GM12878 (cell line): Measurements from ENCODE around the gene CDC6. TPM values are rescaled to one million over a fixed set of nuclear protein-coding genes. Genes with fewer than 3 reads are reported as not detected.

Experiments
- ATAC-seq: fragments of 200-7000 bp; cut with Tn5 transposase; 3 replicates; pipeline ENCODE4 v1.9.1; 2020; ENCODE audit warnings: mild to moderate bottlenecking, moderate library complexity
- BruUV-seq: library from RNA; stranded (reverse); fragments of 400-500 nt; replicated peaks from 2 replicates; lab custom pipeline; 2021; lab: Mats Ljungman, UMichigan
- CTCF ChIA-PET: fragments of 300-600 bp; sonication (Branson Sonifier 250); formaldehyde crosslinking; extraction: SDS; loops from one replicate; lab custom pipeline; 2021; ENCODE audit warnings: inconsistent platforms; lab: Yijun Ruan, JAX
- POLR2A ChIA-PET: fragments of 350-600 bp; formaldehyde crosslinking; extraction: SDS; loops from one replicate; lab custom pipeline; 2021; ENCODE audit warnings: inconsistent platforms; lab: Charles Lee
- RAD21 ChIA-PET: fragments of 300-600 bp; sonication (Branson Sonifier 250); formaldehyde crosslinking; loops from one replicate; lab custom pipeline; 2023; ENCODE audit warnings: antibody characterized with exemption; ENCODE audit not compliant: unreplicated experiment; lab: Charles Lee
- SMC1A ChIA-PET: fragments of 300-600 bp; sonication (Branson Sonifier 250); formaldehyde crosslinking; loops from one replicate; lab custom pipeline; 2023; ENCODE audit not compliant: unreplicated experiment, uncharacterized antibody; lab: Charles Lee
- DNase-seq: peaks from one replicate; pipeline ENCODE4 v3.0.0-alpha.2; 2011; ENCODE audit warnings: low read depth, low spot score
- FAIRE-seq: peaks from 3 replicates; lab custom pipeline; 2011; peaks lifted over from hg19 to GRCh38; lab: Jason Lieb, UNC
- H2AFZ ChIP-seq: 2 replicates; pipeline ENCODE4 v1.6.0; 2011; ENCODE audit warnings: low read depth, low read length, control low read depth; ENCODE audit not compliant: control insufficient read depth
- H3K27ac ChIP-seq: 2 replicates; pipeline ENCODE4 v1.5.1; 2011; ENCODE audit warnings: control low read depth; ENCODE audit not compliant: control insufficient read depth, insufficient read depth
- H3K27me3 ChIP-seq, 2 experiments: replicated peaks in 1 of 2; 2 replicates each; pipeline versions ENCODE4 v1.6.0 to v1.6.1; 2011; ENCODE audit warnings: low read length in 1 of 2; ENCODE audit not compliant: control insufficient read depth in 2 of 2, insufficient read depth in 2 of 2
- H3K36me3 ChIP-seq, 2 experiments: 2 replicates each; pipeline ENCODE4 v1.5.1; 2011; ENCODE audit warnings: low read length in 1 of 2; ENCODE audit not compliant: control insufficient read depth in 2 of 2, insufficient read depth in 2 of 2
- H3K4me1 ChIP-seq: 2 replicates; pipeline ENCODE4 v1.6.1; 2011; ENCODE audit warnings: mild to moderate bottlenecking, low read length, moderate library complexity, mixed read lengths; ENCODE audit not compliant: control insufficient read depth, insufficient read depth
- H3K4me2 ChIP-seq: 2 replicates; pipeline ENCODE4 v1.6.0; 2011; ENCODE audit warnings: control low read depth; ENCODE audit not compliant: control insufficient read depth, insufficient read depth
- H3K4me3 ChIP-seq: fragments of 200-600 bp; sonication (generic); 2 replicates; pipeline ENCODE4 v1.5.1; 2016
- H3K79me2 ChIP-seq: 2 replicates; pipeline ENCODE4 v1.6.0; 2011; ENCODE audit warnings: low read length; ENCODE audit not compliant: control insufficient read depth, insufficient read depth
- H3K9ac ChIP-seq: 2 replicates; pipeline ENCODE4 v1.8.0; 2011; ENCODE audit warnings: low read length, control low read depth, mixed read lengths; ENCODE audit not compliant: control insufficient read depth, insufficient read depth
- H3K9me3 ChIP-seq: replicated peaks from 3 replicates; pipeline ENCODE4 v1.5.1; 2011; ENCODE audit warnings: mild to moderate bottlenecking, low read length; ENCODE audit not compliant: control insufficient read depth, insufficient read depth
- H4K20me1 ChIP-seq: 2 replicates; pipeline ENCODE4 v1.6.0; 2011; ENCODE audit not compliant: control insufficient read depth, insufficient read depth
- CBFB ChIP-seq: IDR thresholded peaks from 2 replicates; pipeline ENCODE4 v1.6.1; 2016; ENCODE audit warnings: antibody characterized with exemption, low read depth
- GATAD2B ChIP-seq: fragments of 450-650 bp; conservative IDR thresholded peaks from 2 replicates; pipeline ENCODE4 v1.6.1; 2017; ENCODE audit warnings: low read depth, mild to moderate bottlenecking, moderate library complexity
- JUNB ChIP-seq: IDR thresholded peaks from 2 replicates; pipeline ENCODE4 v1.6.1; 2016; ENCODE audit warnings: antibody characterized with exemption, mild to moderate bottlenecking
- MYC ChIP-seq: IDR thresholded peaks from 2 replicates; pipeline ENCODE4 v1.6.1; 2011; ENCODE audit warnings: mild to moderate bottlenecking, low read length, moderate library complexity, inconsistent platforms; ENCODE audit not compliant: insufficient read depth, insufficient replicate concordance, insufficient read length, severe bottlenecking
- NR2C1 ChIP-seq: fragments of 450-650 bp; IDR thresholded peaks from 2 replicates; pipeline ENCODE4 v1.6.1; 2017; ENCODE audit warnings: antibody characterized with exemption, mild to moderate bottlenecking, moderate library complexity
- PAX5 ChIP-seq: IDR thresholded peaks from 2 replicates; pipeline ENCODE4 v1.6.1; 2011; ENCODE audit warnings: low read depth, low read length, borderline replicate concordance
- RUNX3 ChIP-seq: IDR thresholded peaks from 2 replicates; pipeline ENCODE4 v1.6.1; 2012; ENCODE audit warnings: low read length, inconsistent platforms
- TCF3 ChIP-seq: IDR thresholded peaks from 2 replicates; pipeline ENCODE4 v1.6.1; 2012; ENCODE audit warnings: low read depth, mild to moderate bottlenecking, low read length, borderline replicate concordance; ENCODE audit not compliant: insufficient read depth
- ZNF217 ChIP-seq: fragments of 450-650 bp; IDR thresholded peaks from 2 replicates; pipeline ENCODE4 v1.6.1; 2017; ENCODE audit warnings: antibody characterized with exemption, mild to moderate bottlenecking
- WGBS: methylation state at CpG from one replicate; pipeline ENCODE4 v1.1.6; 2016; ENCODE audit warnings: low lambda C conversion rate; ENCODE audit not compliant: insufficient replicate concordance, insufficient coverage; ENCODE audit errors: missing lambda C conversion rate; 5-methylcytosine and 5-hydroxymethylcytosine counted together
- in situ Hi-C: fragments of 300-500 bp; cut with MboI; formaldehyde crosslinking; loops from 9 replicates; pipeline ENCODE4 v1.14.3; 2018; ENCODE audit warnings: mixed read lengths
- intact Hi-C: fragments of 100-400 bp; cut with micrococcal nuclease; formaldehyde crosslinking; loops from one replicate; pipeline ENCODE4 v1.14.2; 2022; ENCODE audit not compliant: unreplicated experiment
- polyA plus RNA-seq, 11 experiments: library from polyadenylated mRNA; depleted of rRNA in 4 of 11; unstranded in 6 of 11; stranded (reverse) in 5 of 11; fragments of >200 nt; fragmentation: Nextera tagmentation in 4 of 11; fragmentation: Illumina TruSeq in 1 of 11; extraction: Ambion mirVana in 4 of 11; extraction: Trizol in 1 of 11; gene quantifications; 1 replicate in 1 of 11; 2 replicates in 10 of 11; pipeline versions ENCODE4 v1.2.1 to v1.2.3, GENCODE V29; 2011 to 2016; ENCODE audit warnings: inconsistent platforms in 2 of 11, missing spikeins in 2 of 11, low read depth in 1 of 11
- total RNA-seq, 4 experiments: library from RNA; depleted of rRNA in 3 of 4; stranded (reverse); fragments of >200 nt in 3 of 4; fragmentation: Illumina TruSeq in 1 of 4; extraction: Trizol in 1 of 4; gene quantifications; 2 replicates each; pipeline versions ENCODE4 v1.2.1 to v1.2.3, GENCODE V29; 2013 to 2021
- TF ChIP-seq, protein P1 (sequence below): IDR thresholded peaks from 2 replicates; pipeline ENCODE4 v1.6.1; 2012; ENCODE audit warnings: mild to moderate bottlenecking, low read depth, low read length
- TF ChIP-seq, protein P2 (sequence below): IDR thresholded peaks from 2 replicates; pipeline ENCODE4 v1.6.1; 2012; ENCODE audit warnings: low read depth, low read length, improper control_type of control experiment

The CDC6 gene
- total and polyA plus RNA-seq, 10 of the 15 experiments (the other 5 are each of a cell fraction or from before 2014, with no cell fraction given), result 13.3 to 60.9 (median 47.6) TPM

GRCh38 chr17:40327244-40327729 is 39.6 kb downstream of the CDC6 start:
- TF ChIP-seq PAX5, result no peak
- TF ChIP-seq CBFB, result no peak
- TF ChIP-seq TCF3, result no peak
- TF ChIP-seq GATAD2B, result no peak
- TF ChIP-seq MYC, result no peak
- TF ChIP-seq NR2C1, result no peak
- TF ChIP-seq RUNX3, result no peak
- TF ChIP-seq JUNB, result no peak
- TF ChIP-seq, protein P1, sequence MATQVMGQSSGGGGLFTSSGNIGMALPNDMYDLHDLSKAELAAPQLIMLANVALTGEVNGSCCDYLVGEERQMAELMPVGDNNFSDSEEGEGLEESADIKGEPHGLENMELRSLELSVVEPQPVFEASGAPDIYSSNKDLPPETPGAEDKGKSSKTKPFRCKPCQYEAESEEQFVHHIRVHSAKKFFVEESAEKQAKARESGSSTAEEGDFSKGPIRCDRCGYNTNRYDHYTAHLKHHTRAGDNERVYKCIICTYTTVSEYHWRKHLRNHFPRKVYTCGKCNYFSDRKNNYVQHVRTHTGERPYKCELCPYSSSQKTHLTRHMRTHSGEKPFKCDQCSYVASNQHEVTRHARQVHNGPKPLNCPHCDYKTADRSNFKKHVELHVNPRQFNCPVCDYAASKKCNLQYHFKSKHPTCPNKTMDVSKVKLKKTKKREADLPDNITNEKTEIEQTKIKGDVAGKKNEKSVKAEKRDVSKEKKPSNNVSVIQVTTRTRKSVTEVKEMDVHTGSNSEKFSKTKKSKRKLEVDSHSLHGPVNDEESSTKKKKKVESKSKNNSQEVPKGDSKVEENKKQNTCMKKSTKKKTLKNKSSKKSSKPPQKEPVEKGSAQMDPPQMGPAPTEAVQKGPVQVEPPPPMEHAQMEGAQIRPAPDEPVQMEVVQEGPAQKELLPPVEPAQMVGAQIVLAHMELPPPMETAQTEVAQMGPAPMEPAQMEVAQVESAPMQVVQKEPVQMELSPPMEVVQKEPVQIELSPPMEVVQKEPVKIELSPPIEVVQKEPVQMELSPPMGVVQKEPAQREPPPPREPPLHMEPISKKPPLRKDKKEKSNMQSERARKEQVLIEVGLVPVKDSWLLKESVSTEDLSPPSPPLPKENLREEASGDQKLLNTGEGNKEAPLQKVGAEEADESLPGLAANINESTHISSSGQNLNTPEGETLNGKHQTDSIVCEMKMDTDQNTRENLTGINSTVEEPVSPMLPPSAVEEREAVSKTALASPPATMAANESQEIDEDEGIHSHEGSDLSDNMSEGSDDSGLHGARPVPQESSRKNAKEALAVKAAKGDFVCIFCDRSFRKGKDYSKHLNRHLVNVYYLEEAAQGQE, result no peak
- TF ChIP-seq, protein P2, sequence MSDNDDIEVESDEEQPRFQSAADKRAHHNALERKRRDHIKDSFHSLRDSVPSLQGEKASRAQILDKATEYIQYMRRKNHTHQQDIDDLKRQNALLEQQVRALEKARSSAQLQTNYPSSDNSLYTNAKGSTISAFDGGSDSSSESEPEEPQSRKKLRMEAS, result no peak
- no peak for TF ChIP-seq ZNF217
- TF ChIP-seq, all 136 proteins: peak for 0
- intact Hi-C loops, result no loop called here
- RAD21 ChIA-PET, result interaction anchor here (1.0 to 12.6 kb wide), 7 partner anchors 12 to 109 kb away, joined by 3 to 156 read pairs (median 5); partner anchors contain the start of gene RARA

More at GRCh38 chr17:40327244-40327729, 39.6 kb downstream of the CDC6 start:
- ChIA-PET POLR2A (interaction anchor here (1.0 to 7.0 kb wide), 3 partner anchors 8 to 17 kb away, joined by 3 to 123 read pairs (median 3); partner anchors contain the start of gene RARA), CTCF (interaction anchor here (1.3 to 6.6 kb wide), 10 partner anchors 9 to 214 kb away, joined by 3 to 58 read pairs (median 8); partner anchors contain the start of gene RARA), SMC1A (interaction anchor here (0.6 to 11.2 kb wide), 8 partner anchors 12 to 32 kb away, joined by 3 to 172 read pairs (median 4); partner anchors contain the start of gene RARA)
- Histone ChIP-seq H3K79me2 (peaks cover 94% of the 10 kb centered on the region), H3K27ac (peak overlapping the region; percentile 96), H3K4me1 (peaks cover 59% of the 10 kb centered on the region), H4K20me1 (no peaks in the 10 kb centered on the region), H3K9ac (peak overlapping the region; percentile 75), H3K4me2 (peak overlapping the region; percentile 100), H3K27me3 (no peaks in the 10 kb centered on the region), H3K36me3 (peaks cover 9 to 16% of the 10 kb centered on the region in 2 experiments; a peak in 3 of 4 replicates), H3K4me3 (peak overlapping the region; percentile 74; the same call in 1 of the 2 replicates), H3K9me3 (no peaks in the 10 kb centered on the region), H2AFZ (no peak overlapping the region)
- ATAC-seq, result no peak
- no peak for DNase-seq
- no TSS peak for BruUV-seq
- in situ Hi-C loops, result loop anchor here (10.0 kb wide), 1 partner anchor 1348 kb away; no protein-coding TSS in a partner anchor
- FAIRE-seq, result no peak
- WGBS, result 10% methylated on average over 4 of the region's 4 CpGs
